ENCODE data around the gene IRF2BP1. TPM values are rescaled to one million over a fixed set of nuclear protein-coding genes. Genes with fewer than 3 reads are reported as not detected.
"Not testable (repeated sequence)": the region's sequence is repeated elsewhere in the genome, so short reads cannot be mapped to it uniquely, and the experiment has no call there.

IRF2BP1 gene
- total RNA-seq, 1 donor from 2014 or later, result 29.4 TPM

DNA sequence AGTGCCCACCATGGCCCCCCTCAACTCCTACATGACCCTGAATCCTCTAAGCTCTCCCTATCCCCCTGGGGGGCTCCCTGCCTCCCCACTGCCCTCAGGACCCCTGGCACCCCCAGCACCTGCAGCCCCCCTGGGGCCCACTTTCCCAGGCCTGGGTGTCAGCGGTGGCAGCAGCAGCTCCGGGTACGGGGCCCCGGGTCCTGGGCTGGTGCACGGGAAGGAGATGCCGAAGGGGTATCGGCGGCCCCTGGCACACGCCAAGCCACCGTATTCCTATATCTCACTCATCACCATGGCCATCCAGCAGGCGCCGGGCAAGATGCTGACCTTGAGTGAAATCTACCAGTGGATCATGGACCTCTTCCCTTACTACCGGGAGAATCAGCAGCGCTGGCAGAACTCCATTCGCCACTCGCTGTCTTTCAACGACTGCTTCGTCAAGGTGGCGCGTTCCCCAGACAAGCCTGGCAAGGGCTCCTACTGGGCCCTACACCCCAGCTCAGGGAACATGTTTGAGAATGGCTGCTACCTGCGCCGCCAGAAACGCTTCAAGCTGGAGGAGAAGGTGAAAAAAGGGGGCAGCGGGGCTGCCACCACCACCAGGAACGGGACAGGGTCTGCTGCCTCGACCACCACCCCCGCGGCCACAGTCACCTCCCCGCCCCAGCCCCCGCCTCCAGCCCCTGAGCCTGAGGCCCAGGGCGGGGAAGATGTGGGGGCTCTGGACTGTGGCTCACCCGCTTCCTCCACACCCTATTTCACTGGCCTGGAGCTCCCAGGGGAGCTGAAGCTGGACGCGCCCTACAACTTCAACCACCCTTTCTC is 13.6 kb downstream of the IRF2BP1 start:
- peaks cover 4% of the 10 kb centered on the region for H3K27me3 Mint-ChIP-seq (ENCODE audit: unreplicated experiment)
- no peak for DNase-seq (ENCODE audit: extremely low spot score, unreplicated experiment)
- H3K9me3 Mint-ChIP-seq (ENCODE audit: unreplicated experiment), result no peaks in the 10 kb centered on the region
- H3K4me1 Mint-ChIP-seq (ENCODE audit: unreplicated experiment), result peaks cover 13% of the 10 kb centered on the region
- H3K27ac Mint-ChIP-seq (ENCODE audit: unreplicated experiment), result no peak overlapping the region
- H3K36me3 Mint-ChIP-seq (ENCODE audit: unreplicated experiment), result no peaks in the 10 kb centered on the region
- TF ChIP-seq, protein P1, sequence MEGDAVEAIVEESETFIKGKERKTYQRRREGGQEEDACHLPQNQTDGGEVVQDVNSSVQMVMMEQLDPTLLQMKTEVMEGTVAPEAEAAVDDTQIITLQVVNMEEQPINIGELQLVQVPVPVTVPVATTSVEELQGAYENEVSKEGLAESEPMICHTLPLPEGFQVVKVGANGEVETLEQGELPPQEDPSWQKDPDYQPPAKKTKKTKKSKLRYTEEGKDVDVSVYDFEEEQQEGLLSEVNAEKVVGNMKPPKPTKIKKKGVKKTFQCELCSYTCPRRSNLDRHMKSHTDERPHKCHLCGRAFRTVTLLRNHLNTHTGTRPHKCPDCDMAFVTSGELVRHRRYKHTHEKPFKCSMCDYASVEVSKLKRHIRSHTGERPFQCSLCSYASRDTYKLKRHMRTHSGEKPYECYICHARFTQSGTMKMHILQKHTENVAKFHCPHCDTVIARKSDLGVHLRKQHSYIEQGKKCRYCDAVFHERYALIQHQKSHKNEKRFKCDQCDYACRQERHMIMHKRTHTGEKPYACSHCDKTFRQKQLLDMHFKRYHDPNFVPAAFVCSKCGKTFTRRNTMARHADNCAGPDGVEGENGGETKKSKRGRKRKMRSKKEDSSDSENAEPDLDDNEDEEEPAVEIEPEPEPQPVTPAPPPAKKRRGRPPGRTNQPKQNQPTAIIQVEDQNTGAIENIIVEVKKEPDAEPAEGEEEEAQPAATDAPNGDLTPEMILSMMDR (IDR thresholded peaks at IDR 0.05), result no peak
- H3K4me3 Mint-ChIP-seq (ENCODE audit: unreplicated experiment), result no peak overlapping the region

DNA sequence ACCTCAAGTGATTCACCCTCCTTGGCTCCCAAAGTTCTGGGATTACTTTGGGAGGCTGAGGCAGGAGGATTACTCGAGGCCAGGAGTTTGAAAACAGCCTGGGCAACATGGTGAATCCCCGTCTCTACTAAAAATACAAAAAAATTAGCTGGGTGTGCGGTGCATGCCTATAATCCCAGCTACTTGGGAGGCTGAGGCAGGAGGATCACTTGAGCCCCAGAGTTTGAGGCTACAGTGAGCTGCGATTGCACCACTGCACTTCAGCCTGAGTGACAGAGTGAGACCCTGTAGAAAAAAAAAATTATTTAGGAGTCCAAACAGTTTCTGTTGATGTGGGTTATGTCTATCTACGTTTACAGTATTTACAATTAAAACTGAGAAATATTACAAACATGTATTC is 15.1 kb downstream of the IRF2BP1 start:
- Mint-ChIP-seq H3K36me3 (ENCODE audit: unreplicated experiment) (no peaks in the 10 kb centered on the region), H3K4me1 (ENCODE audit: unreplicated experiment) (no peaks in the 10 kb centered on the region), H3K9me3 (ENCODE audit: unreplicated experiment) (no peaks in the 10 kb centered on the region), H3K27me3 (ENCODE audit: unreplicated experiment) (peaks cover 17% of the 10 kb centered on the region), H3K4me3 (ENCODE audit: unreplicated experiment) (no peak overlapping the region), H3K27ac (ENCODE audit: unreplicated experiment) (no peak overlapping the region)
- TF ChIP-seq, protein P1 (IDR thresholded peaks at IDR 0.05), result no peak
- no peak for DNase-seq (ENCODE audit: extremely low spot score, unreplicated experiment)

- peaks cover 14% of the 10 kb centered on the region for H3K4me1 Mint-ChIP-seq (ENCODE audit: unreplicated experiment)
- H3K4me3 Mint-ChIP-seq (ENCODE audit: unreplicated experiment); DNase-seq (ENCODE audit: extremely low spot score, unreplicated experiment); H3K36me3 Mint-ChIP-seq (ENCODE audit: unreplicated experiment); H3K9me3 Mint-ChIP-seq (ENCODE audit: unreplicated experiment); H3K27ac Mint-ChIP-seq (ENCODE audit: unreplicated experiment): not testable (repeated sequence)
- peaks cover 38% of the 10 kb centered on the region for H3K27me3 Mint-ChIP-seq (ENCODE audit: unreplicated experiment)
Observed at GRCh38 chr19:45867241-45867640, 18.7 kb downstream of the IRF2BP1 start.

GRCh38 chr19:45866400-45867176 is 19.4 kb downstream of the IRF2BP1 start:
- Mint-ChIP-seq H3K27ac (ENCODE audit: unreplicated experiment) (no peak overlapping the region), H3K36me3 (ENCODE audit: unreplicated experiment) (no peaks in the 10 kb centered on the region), H3K27me3 (ENCODE audit: unreplicated experiment) (peaks cover 38% of the 10 kb centered on the region), H3K9me3 (ENCODE audit: unreplicated experiment) (no peaks in the 10 kb centered on the region), H3K4me3 (ENCODE audit: unreplicated experiment) (no peak overlapping the region), H3K4me1 (ENCODE audit: unreplicated experiment) (peaks cover 20% of the 10 kb centered on the region)
- TF ChIP-seq, protein P1 (IDR thresholded peaks at IDR 0.05), result no peak
- DNase-seq (ENCODE audit: extremely low spot score, unreplicated experiment), result no peak

- Mint-ChIP-seq H3K36me3 (ENCODE audit: unreplicated experiment) (no peaks in the 10 kb centered on the region), H3K27ac (ENCODE audit: unreplicated experiment) (no peak overlapping the region), H3K9me3 (ENCODE audit: unreplicated experiment) (no peaks in the 10 kb centered on the region), H3K27me3 (ENCODE audit: unreplicated experiment) (peaks cover 38% of the 10 kb centered on the region), H3K4me1 (ENCODE audit: unreplicated experiment) (peaks cover 26% of the 10 kb centered on the region), H3K4me3 (ENCODE audit: unreplicated experiment) (no peak overlapping the region)
- TF ChIP-seq, protein P1 (IDR thresholded peaks at IDR 0.05), result no peak
- DNase-seq (ENCODE audit: extremely low spot score, unreplicated experiment), result no peak
Observed at GRCh38 chr19:45865269-45865948, 20.5 kb downstream of the IRF2BP1 start.

Measured in osteocyte (in vitro differentiated cells).